Measurements from ENCODE around the gene RPE65.
"Not testable (repeated sequence)": the region's sequence is repeated elsewhere in the genome, so short reads cannot be mapped to it uniquely, and the experiment has no call there.

The RPE65 gene

GRCh38 chr1:68449901-68450300 lies at the start of gene RPE65:
Gene RPE65 (minus strand): TSS chr1:68449954. CDS start chr1:68449905, 49 bp downstream.
- DNase-seq (ENCODE audit: low spot score) = no peak

DNA sequence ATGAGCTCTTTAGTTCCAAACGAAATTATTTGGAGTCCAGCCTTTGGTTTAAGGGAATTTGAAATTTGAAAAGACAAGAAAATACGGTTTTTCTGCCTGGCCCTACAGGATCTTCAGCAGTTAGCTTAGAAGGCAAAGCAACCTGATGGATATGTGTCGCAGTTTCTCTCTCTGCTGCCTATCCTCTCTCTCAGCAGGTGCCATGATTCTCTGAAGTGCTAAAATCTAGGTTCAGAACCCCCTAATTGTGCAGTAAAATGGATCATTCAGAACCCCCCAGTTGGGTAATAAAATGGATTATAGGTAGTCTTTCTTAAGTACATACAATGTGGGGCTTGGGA lies 47.6 kb upstream of the RPE65 start:
- no peak for DNase-seq (ENCODE audit: low spot score)

- DNase-seq (ENCODE audit: low spot score) = peak; percentile 93
These were observed 47.1 kb upstream of the RPE65 start, which contains the start of gene DEPDC1 for GRCh38 chr1:68496680-68497357. Gene DEPDC1 (minus strand): TSS chr1:68497082. CDS start chr1:68496999, 83 bp downstream.

GRCh38 chr1:68495968-68496679 lies 46.4 kb upstream of the RPE65 start:
- peak; percentile 25 for DNase-seq (ENCODE audit: low spot score)

DNA sequence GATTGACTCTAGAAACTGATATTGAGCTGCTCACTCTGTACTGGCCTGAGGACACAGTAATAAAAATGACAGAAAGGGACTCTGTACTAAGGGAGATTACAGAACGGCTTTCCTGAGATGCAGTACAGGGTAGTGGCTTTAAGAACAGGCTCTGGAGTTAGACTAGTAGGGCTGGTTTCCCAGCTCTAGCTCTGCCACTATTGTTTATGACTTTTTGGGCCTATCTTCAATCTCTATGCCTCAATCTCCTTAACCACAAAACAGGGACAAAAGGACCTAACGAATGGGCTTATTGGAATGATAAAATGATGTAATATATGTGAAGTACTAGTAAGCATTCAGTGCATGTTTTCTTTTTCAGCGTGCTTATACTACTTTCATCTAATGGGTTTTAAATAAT lies 45.8 kb upstream of the RPE65 start:
- DNase-seq (ENCODE audit: low spot score) = peak; percentile 17

GRCh38 chr1:68493193-68493592 lies 43.4 kb upstream of the RPE65 start:
- no peak for DNase-seq (ENCODE audit: low spot score)

- not testable (repeated sequence) for DNase-seq (ENCODE audit: low spot score)
These were observed 42.5 kb upstream of the RPE65 start for GRCh38 chr1:68492255-68492654.

DNA sequence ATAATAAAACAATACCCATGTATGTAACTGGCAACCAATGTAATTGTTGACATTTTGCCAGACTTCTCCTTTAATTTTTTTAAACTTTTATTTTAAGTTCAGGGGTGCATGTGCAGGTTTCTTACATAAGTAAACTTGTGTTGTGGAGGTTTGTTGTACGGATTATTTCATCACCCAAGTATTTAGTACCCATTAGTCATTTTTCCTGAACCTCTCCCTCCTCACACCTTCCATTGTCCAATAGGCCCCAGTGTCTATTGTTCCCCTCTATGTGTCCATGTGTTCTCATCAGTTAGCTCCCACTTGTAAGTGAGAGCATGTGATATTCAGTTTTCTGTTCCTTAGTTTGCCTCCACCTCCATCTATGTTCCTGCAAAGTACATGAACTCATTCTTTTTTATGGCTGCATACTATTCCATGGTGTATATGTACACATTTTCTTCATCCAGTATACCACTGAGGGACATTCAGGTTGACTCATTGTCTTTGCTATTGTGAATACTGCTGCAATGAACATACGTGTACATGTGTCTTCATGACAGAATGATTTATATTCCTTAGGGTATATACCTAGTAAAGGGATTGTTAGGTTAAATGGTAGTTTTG lies 40.4 kb upstream of the RPE65 start:
- DNase-seq (ENCODE audit: low spot score) = no peak

DNA sequence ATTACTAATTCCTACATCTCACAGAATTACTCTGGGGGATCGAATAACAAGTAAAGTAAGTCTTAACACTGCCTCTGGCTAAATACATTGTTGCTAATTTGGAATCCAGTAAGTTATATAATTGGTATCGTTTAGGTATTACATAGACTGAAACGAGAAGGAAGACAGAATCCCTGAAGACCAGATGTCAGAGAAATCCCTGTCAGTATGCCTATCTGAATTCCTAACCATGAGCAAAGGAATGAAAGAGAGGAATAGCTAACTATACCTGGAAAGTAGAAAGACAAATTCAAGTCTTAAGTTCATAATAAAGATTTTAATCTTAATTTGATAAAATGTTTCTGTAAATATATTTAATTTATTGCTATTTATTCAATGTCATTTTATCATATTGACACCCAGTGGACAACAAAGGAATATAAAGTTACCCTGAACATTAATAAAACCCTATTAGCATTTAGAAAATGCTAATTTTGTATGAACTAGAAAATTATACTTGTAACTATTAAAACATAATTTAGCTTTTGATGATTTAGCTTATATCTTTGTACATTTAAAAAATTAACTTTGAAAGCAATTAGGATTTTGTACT lies 35.8 kb upstream of the RPE65 start:
- DNase-seq (ENCODE audit: low spot score) = no peak

DNA sequence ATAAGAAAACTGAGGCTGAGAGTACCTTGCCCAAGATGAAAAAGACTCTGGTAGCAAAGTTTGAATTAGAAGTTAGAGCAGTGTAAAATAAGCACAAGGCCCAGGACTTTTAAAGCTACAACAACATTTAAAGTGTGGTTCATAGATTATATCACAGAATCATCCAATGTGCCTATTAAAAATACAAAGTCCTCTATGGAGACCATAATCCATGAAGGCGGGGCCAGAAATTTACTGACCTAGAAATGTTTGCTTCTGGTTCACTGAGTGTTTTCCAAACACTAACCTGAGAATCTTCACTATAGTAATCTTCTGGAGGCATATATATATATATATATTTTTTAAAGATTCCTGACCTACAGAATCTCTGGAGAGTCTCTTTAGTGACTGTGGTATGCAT lies 34.9 kb upstream of the RPE65 start:
- DNase-seq (ENCODE audit: low spot score) = no peak

DNA sequence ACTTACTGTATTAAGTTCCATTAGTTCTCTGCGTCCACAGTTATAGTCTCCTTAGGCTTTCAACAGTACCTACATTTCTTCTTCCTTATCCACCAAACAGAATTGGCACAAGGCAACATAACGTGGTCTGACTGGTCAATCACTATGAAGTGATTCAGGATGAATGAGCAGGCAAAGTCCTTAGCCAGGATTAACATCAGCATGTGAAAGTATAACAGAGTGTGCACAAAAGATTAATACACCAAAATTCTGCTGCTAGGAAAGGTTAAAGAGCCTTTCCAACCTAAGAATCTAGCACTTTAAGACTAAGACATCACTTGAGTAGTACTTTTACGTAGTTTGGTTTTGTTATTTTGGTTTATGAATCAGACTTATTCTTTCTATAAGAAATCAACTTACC lies 31.3 kb upstream of the RPE65 start:
- DNase-seq (ENCODE audit: low spot score) = no peak

DNA sequence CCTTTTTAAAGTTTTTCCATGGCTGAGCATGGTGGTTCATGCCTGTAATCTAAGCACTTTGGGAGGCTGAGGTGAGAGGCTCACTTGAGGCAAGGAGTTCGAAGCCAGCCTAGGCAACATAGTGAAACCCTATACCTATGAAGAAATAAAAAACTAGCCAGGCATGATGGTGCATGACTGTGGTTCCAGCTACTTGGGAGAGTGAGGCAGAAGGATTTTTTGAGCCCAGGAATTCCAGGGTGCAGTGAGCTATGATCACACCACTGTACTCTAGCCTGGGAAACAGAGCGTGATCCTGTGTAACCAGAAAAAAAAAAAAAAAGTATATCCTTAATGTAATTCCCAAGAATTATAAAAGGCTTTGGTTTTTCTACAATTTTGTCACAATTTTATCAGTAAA lies 29.7 kb upstream of the RPE65 start:
- DNase-seq (ENCODE audit: low spot score) = no peak

DNA sequence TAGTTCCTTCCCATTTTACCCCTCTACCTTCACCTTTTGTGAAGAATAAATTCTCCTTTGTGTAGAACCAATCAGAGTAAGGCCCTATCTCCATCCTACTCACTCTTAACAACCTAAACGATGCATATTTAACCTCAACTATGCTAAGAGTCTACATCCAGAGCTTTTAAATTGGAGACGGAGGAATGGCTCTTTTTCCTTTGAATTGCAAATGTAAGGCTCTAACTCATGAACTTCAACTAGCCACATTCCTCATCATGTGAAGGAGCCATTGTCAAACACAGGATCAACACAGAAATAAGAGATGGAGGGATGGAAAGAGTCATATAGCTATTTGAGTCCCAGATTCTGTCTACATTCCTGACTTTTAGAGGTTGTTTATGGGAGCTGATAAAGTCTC lies 28.9 kb upstream of the RPE65 start:
- no peak for DNase-seq (ENCODE audit: low spot score)

DNA sequence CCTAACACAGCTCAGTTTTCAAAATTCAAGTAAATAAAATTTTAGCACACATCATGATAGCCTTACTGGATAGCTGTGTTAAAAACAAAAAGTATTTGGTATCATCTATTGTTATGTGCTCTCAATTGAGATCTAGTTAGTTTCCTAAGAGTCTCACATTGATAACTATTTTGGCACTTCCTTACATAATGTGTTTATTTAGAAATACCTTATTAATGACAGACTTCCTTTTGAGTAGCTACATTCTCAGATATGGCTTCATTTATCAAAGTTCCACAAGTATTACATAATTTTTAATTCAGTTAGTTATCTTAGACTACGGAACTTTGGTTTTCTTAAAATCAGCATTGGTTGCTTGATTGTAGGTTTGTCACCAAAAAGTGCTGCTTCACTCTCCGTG lies 26.9 kb upstream of the RPE65 start:
- DNase-seq (ENCODE audit: low spot score) = not testable (repeated sequence)

- no peak for DNase-seq (ENCODE audit: low spot score)
These were observed 23.3 kb upstream of the RPE65 start for GRCh38 chr1:68473060-68473459.

GRCh38 chr1:68470388-68470970 lies 20.7 kb upstream of the RPE65 start:
- peak; percentile 9 for DNase-seq (ENCODE audit: low spot score)

DNA sequence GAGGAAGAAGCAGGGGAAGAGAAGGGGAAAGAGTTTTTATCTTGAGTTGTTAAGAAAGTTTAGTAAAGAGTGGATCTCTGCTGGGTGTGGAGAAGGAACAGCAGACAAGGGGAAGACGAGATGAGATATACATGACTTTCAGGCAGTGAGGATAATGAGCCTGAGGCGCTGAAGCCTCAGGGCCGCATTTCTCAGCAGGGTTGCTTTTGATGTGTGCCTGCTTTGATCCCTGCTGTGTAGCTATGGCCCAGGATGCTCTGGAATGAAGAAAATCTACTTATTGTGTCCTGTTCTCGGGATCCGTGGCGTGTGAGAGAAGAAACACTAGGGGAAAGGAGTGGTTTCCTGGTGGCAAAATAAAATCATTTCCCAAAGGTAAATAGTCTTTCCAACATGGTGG lies 15.1 kb upstream of the RPE65 start:
- no peak for DNase-seq (ENCODE audit: low spot score)

- no peak for DNase-seq (ENCODE audit: low spot score)
These were observed 11.2 kb upstream of the RPE65 start for GRCh38 chr1:68460935-68461334.

- DNase-seq (ENCODE audit: low spot score) = no peak
These were observed 10.0 kb upstream of the RPE65 start for GRCh38 chr1:68459796-68460195.

DNA sequence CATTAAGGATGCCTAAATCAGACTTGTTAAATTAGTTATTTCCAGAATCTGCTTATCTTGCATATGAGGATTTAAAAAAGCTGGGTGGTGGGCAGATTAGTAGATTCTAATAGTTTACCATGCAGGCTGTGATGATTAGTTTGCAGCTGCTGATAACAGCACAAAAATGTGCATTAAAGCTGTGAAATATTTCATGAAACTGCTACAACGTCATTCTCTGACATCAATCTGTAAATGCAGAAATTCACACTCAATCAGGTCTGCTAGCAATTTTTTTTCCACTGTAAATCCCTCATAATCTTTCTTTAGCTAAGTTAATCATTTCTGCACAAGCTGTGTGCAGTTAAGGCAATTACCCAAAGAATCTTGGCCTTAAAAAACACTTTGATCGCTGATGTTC lies 9.3 kb upstream of the RPE65 start:
- DNase-seq (ENCODE audit: low spot score) = no peak

- DNase-seq (ENCODE audit: low spot score) = no peak
These were observed 6.4 kb upstream of the RPE65 start for GRCh38 chr1:68456202-68456601.

- DNase-seq (ENCODE audit: low spot score) = no peak
These were observed 4.8 kb upstream of the RPE65 start for GRCh38 chr1:68454534-68454933.
